Measurements from ENCODE around the gene ZBTB46. TPM values are rescaled to one million over a fixed set of nuclear protein-coding genes. Genes with fewer than 3 reads are reported as not detected.

ZBTB46 gene
- total RNA-seq, 1 experiment from 2014 or later = 18.9 TPM

GRCh38 chr20:63861981-63862901 lies 31.2 kb upstream of the ZBTB46 start:
- H3K27ac Mint-ChIP-seq = no peak overlapping the region

GRCh38 chr20:63861365-63861934 lies 30.4 kb upstream of the ZBTB46 start, which contains the start of gene ABHD16B:
Gene ABHD16B, plus strand, starts transcription at chr20:63861498. Its CDS starts 43 bp downstream, at chr20:63861541.
- Mint-ChIP-seq H3K27me3 (ENCODE audit: low read depth) (peaks cover 5% of the 10 kb centered on the region), H3K9me3 (no peaks in the 10 kb centered on the region), H3K4me3 (no peak within 1 kb of the TSS), H3K27ac (peak within 1 kb of the TSS; percentile 70; the same call in 1 of the 2 replicates), H3K36me3 (peaks cover 4% of the 10 kb centered on the region; the same call in 1 of the 2 replicates), H3K4me1 (peaks cover 56% of the 10 kb centered on the region)
- 0 out of 2 replicates have a peak, but pooled peaks have one; percentile 33 for TF ChIP-seq KAT7 (CRISPR knock-in tag; IDR thresholded peaks at IDR 0.05; ENCODE audit: borderline replicate concordance)
- TF ChIP-seq RORB (CRISPR knock-in tag; IDR thresholded peaks at IDR 0.05) = no peak
- ATAC-seq (no peak), DNase-seq (ENCODE audit: low spot score) (no peak)
- CTCF ChIA-PET = interaction anchor here (0.5 to 5.6 kb wide), 2 partner anchors 70 to 86 kb away, joined by 5 to 68 read pairs; no protein-coding TSS in a partner anchor
- POLR2A ChIA-PET = no interaction called here

More at GRCh38 chr20:63861981-63862901, 31.2 kb upstream of the ZBTB46 start:
- Mint-ChIP-seq H3K9me3 (no peaks in the 10 kb centered on the region), H3K4me1 (peaks cover 49% of the 10 kb centered on the region), H3K4me3 (no peak overlapping the region), H3K27me3 (ENCODE audit: low read depth) (no peaks in the 10 kb centered on the region), H3K36me3 (peaks cover 4% of the 10 kb centered on the region; the same call in 1 of the 2 replicates)
- DNase-seq (ENCODE audit: low spot score) (no peak), ATAC-seq (no peak)
- TF ChIP-seq CBFB (CRISPR knock-in tag; IDR thresholded peaks at IDR 0.05; ENCODE audit: low read depth) = no peak
- TF ChIP-seq OVOL2 (CRISPR knock-in tag; IDR thresholded peaks at IDR 0.05; ENCODE audit: borderline replicate concordance) = no peak
- TF ChIP-seq EMX1 (CRISPR knock-in tag; IDR thresholded peaks at IDR 0.05) = no peak
- no peak for TF ChIP-seq FOXJ3 (CRISPR knock-in tag; IDR thresholded peaks at IDR 0.05; ENCODE audit: borderline replicate concordance)
- ChIA-PET POLR2A (no interaction called here), CTCF (interaction anchor here (0.5 to 5.6 kb wide), 3 partner anchors 71 to 391 kb away, joined by 5 to 68 read pairs (median 5); no protein-coding TSS in a partner anchor)

GRCh38 chr20:63860325-63861051 lies 29.4 kb upstream of the ZBTB46 start:
- TF ChIP-seq ZNF512 (CRISPR knock-in tag; IDR thresholded peaks at IDR 0.05; ENCODE audit: borderline replicate concordance) (no peak), KAT7 (CRISPR knock-in tag; IDR thresholded peaks at IDR 0.05; ENCODE audit: borderline replicate concordance) (no peak), ZBTB21 (CRISPR knock-in tag; IDR thresholded peaks at IDR 0.05; ENCODE audit: borderline replicate concordance) (no peak), ZNF396 (CRISPR knock-in tag; IDR thresholded peaks at IDR 0.05; ENCODE audit: borderline replicate concordance) (no peak), IRF2 (CRISPR knock-in tag; IDR thresholded peaks at IDR 0.05; ENCODE audit: borderline replicate concordance, low read depth) (no peak)
- no peaks in the 10 kb centered on the region for H3K9me3 Mint-ChIP-seq
- ChIA-PET POLR2A (interaction anchor here (0.6 to 0.9 kb wide), 2 partner anchors 26 to 140 kb away, joined by 3 read pairs; no protein-coding TSS in a partner anchor), CTCF (interaction anchor here (1.0 to 3.9 kb wide), 2 partner anchors 74 to 85 kb away, joined by 3 to 34 read pairs; no protein-coding TSS in a partner anchor)
- peak overlapping the region; percentile 70; the same call in 1 of the 2 replicates for H3K27ac Mint-ChIP-seq
- ATAC-seq = no peak
- H3K4me1 Mint-ChIP-seq = peaks cover 53% of the 10 kb centered on the region
- no peak for DNase-seq (ENCODE audit: low spot score)
- no peak overlapping the region for H3K4me3 Mint-ChIP-seq
- H3K36me3 Mint-ChIP-seq = peaks cover 4% of the 10 kb centered on the region; the same call in 1 of the 2 replicates
- peaks cover 9% of the 10 kb centered on the region for H3K27me3 Mint-ChIP-seq (ENCODE audit: low read depth)

- no peak for DNase-seq (ENCODE audit: low spot score)
- Mint-ChIP-seq H3K4me3 (peak overlapping the region; percentile 43; the same call in 1 of the 2 replicates), H3K36me3 (peaks cover 4% of the 10 kb centered on the region; the same call in 1 of the 2 replicates), H3K4me1 (peaks cover 53% of the 10 kb centered on the region), H3K27me3 (ENCODE audit: low read depth) (peaks cover 9% of the 10 kb centered on the region), H3K27ac (peak overlapping the region; percentile 86), H3K9me3 (no peaks in the 10 kb centered on the region)
- CTCF ChIA-PET = interaction anchor here (0.6 to 3.9 kb wide), 15 partner anchors 9 to 120 kb away, joined by 3 to 34 read pairs (median 5); partner anchors contain the start of gene SLC2A4RG
- POLR2A ChIA-PET = interaction anchor here (0.6 to 0.9 kb wide), 4 partner anchors 22 to 50 kb away, joined by 3 to 6 read pairs (median 4); no protein-coding TSS in a partner anchor
- TF ChIP-seq CREB1 (CRISPR knock-in tag; IDR thresholded peaks at IDR 0.05) (no peak), ZNF532 (CRISPR knock-in tag; IDR thresholded peaks at IDR 0.05; ENCODE audit: borderline replicate concordance) (no peak), KAT7 (CRISPR knock-in tag; IDR thresholded peaks at IDR 0.05; ENCODE audit: borderline replicate concordance) (no peak), ZNF416 (CRISPR knock-in tag; IDR thresholded peaks at IDR 0.05) (no peak), HMGA2 (CRISPR knock-in tag; IDR thresholded peaks at IDR 0.05) (no peak)
- ATAC-seq = no peak
These were observed 28.2 kb upstream of the ZBTB46 start for GRCh38 chr20:63859166-63859699.
